Upper lobe of left lung (tissue), 6 donors: ENCODE measurements around the gene MARK3. TPM values are rescaled to one million over a fixed set of nuclear protein-coding genes. Genes with fewer than 3 reads are reported as not detected.

Source experiments
- ATAC-seq, 2 donors: fragments of 200-7000 bp; cut with Tn5 transposase; one replicate each; pipeline ENCODE4 v1.9.1; 2022; ENCODE audit warnings: mild to moderate bottlenecking in 2 of 2, moderate library complexity in 2 of 2; ENCODE audit not compliant: low FRiP score in 2 of 2
- DNase-seq, 2 donors: peaks; one replicate each; pipeline ENCODE4 v3.0.0-alpha.2; 2019 to 2020
- H3K27ac ChIP-seq, 4 donors: fragments of 200-600 bp; sonication (generic); one replicate each; pipeline ENCODE4 v1.5.1; 2016 to 2019
- H3K27me3 ChIP-seq, 4 donors: fragments of 200-600 bp; sonication (generic); one replicate each; pipeline ENCODE4 v1.5.1; 2017 to 2019
- H3K36me3 ChIP-seq, 4 donors: fragments of 200-600 bp; sonication (generic); one replicate each; pipeline ENCODE4 v1.5.1; 2016 to 2019
- H3K4me1 ChIP-seq, 4 donors: fragments of 200-600 bp; sonication (generic); one replicate each; pipeline ENCODE4 v1.5.1; 2018 to 2019
- H3K4me3 ChIP-seq, 4 donors: fragments of 200-600 bp; sonication (generic); one replicate each; pipeline ENCODE4 v1.5.1; 2017 to 2019; ENCODE audit warnings: mild to moderate bottlenecking in 2 of 4, moderate library complexity in 1 of 4
- H3K9me3 ChIP-seq, 4 donors: fragments of 200-600 bp; sonication (generic); one replicate each; pipeline ENCODE4 v1.5.1; 2018 to 2019
- CTCF ChIP-seq, 6 experiments: fragments of 450-650 bp in 4 of 6; fragments of 200-600 bp in 2 of 6; sonication (generic) in 2 of 6; IDR thresholded peaks; one replicate each; pipeline ENCODE4 v1.5.1; 2016 to 2019; ENCODE audit warnings: antibody characterized with exemption in 6 of 6
- EP300 ChIP-seq, 4 donors: sonication (generic); formaldehyde crosslinking; IDR thresholded peaks; one replicate each; pipeline ENCODE4 v1.5.1; 2017; ENCODE audit warnings: antibody characterized with exemption in 4 of 4, control low read depth in 2 of 4
- POLR2A ChIP-seq, 4 donors: fragments of 450-650 bp; IDR thresholded peaks; one replicate each; pipeline ENCODE4 v1.5.1; 2016 to 2017; ENCODE audit warnings: antibody characterized with exemption in 4 of 4, mild to moderate bottlenecking in 2 of 4
- POLR2AphosphoS5 ChIP-seq, 2 donors: sonication (generic); formaldehyde crosslinking; IDR thresholded peaks; one replicate each; pipeline ENCODE4 v1.5.1; 2017; ENCODE audit warnings: antibody characterized with exemption in 2 of 2
- WGBS, 2 donors: methylation state at CpG; one replicate each; pipeline ENCODE4 v1.1.5; 2017 to 2018; 5-methylcytosine and 5-hydroxymethylcytosine counted together
- total RNA-seq, 6 donors: library from RNA; depleted of rRNA in 4 of 6; stranded (reverse); fragments of >200 nt in 4 of 6; gene quantifications; one replicate each; pipeline versions ENCODE4 v1.1.0 to v1.2.1, GENCODE V29; 2016 to 2021
- donor health status: DM: no; HTN: no; CAD: no; lungs with moderate emphysema.
- donor health status: DM: no; HTN: yes; CAD: no; lungs with severe emphysema.

Gene MARK3
- total RNA-seq, 6 donors from 2014 or later = 84.5 to 190 (median 132) TPM

- Histone ChIP-seq H3K27ac (no peak overlapping the region), H3K4me3 (no peak overlapping the region), H3K36me3 (peaks cover 0 to 10% (median 0%) of the 10 kb centered on the region in 4 donors), H3K27me3 (no peaks in the 10 kb centered on the region), H3K9me3 (no peaks in the 10 kb centered on the region), H3K4me1 (peaks cover 0 to 32% (median 10%) of the 10 kb centered on the region in 4 donors)
- ATAC-seq (peak in 1 of 2 donors; percentile 33), DNase-seq (no peak)
- 69 to 71% methylated on average over 4 of the region's 4 CpGs for WGBS, 2 donors
- TF ChIP-seq EP300 (IDR thresholded peaks at IDR 0.05) (no peak), CTCF (IDR thresholded peaks at IDR 0.05) (no peak), POLR2AphosphoS5 (IDR thresholded peaks at IDR 0.05) (no peak), POLR2A (IDR thresholded peaks at IDR 0.05) (no peak)
These were observed 59.8 kb downstream of the MARK3 start for GRCh38 chr14:103444837-103445524.

- DNase-seq = no peak
- Histone ChIP-seq H3K4me1 (peaks cover 0 to 35% (median 12%) of the 10 kb centered on the region in 4 donors), H3K4me3 (no peak overlapping the region), H3K36me3 (peaks cover 0 to 5% (median 0%) of the 10 kb centered on the region in 4 donors), H3K9me3 (no peaks in the 10 kb centered on the region), H3K27me3 (no peaks in the 10 kb centered on the region), H3K27ac (no peak overlapping the region)
- WGBS, 2 donors = 86 to 88% methylated on average over 3 of the region's 3 CpGs
- ATAC-seq = no peak
- TF ChIP-seq POLR2AphosphoS5 (IDR thresholded peaks at IDR 0.05) = no peak
These were observed 60.6 kb downstream of the MARK3 start for GRCh38 chr14:103445806-103446205.

DNA sequence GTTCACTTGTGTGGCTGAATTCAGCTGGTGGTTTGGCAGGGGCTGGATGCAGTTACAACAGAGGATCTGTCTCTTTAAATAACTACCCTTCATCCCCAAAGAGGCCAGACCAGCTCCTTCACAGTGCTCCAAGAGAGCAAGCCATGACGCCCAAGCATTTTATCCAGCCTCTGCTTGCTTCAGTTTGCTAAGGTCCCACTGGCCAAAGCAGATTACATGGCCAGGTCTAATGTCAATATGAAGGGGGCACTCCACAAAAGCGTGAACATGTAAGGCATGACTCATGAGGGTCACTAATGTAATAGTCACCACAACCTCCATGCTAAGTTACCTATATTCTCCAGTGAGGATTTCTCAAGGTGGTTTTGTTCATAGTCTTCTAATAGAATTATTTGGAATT is 62.9 kb downstream of the MARK3 start:
- TF ChIP-seq POLR2AphosphoS5 (IDR thresholded peaks at IDR 0.05) = no peak
- TF ChIP-seq EP300 (IDR thresholded peaks at IDR 0.05) = no peak
- no peak for TF ChIP-seq CTCF (IDR thresholded peaks at IDR 0.05)
- TF ChIP-seq POLR2A (IDR thresholded peaks at IDR 0.05) = no peak
- WGBS, 2 donors = 61 to 63% methylated on average over 2 of the region's 2 CpGs
- Histone ChIP-seq H3K4me1 (peaks cover 0 to 35% (median 12%) of the 10 kb centered on the region in 4 donors), H3K27ac (no peak overlapping the region), H3K9me3 (no peaks in the 10 kb centered on the region), H3K27me3 (no peaks in the 10 kb centered on the region), H3K4me3 (no peak overlapping the region), H3K36me3 (peaks cover 0 to 11% (median 0%) of the 10 kb centered on the region in 4 donors)
- DNase-seq (peak in 1 of 2 donors; percentile 22), ATAC-seq (no peak)

DNA sequence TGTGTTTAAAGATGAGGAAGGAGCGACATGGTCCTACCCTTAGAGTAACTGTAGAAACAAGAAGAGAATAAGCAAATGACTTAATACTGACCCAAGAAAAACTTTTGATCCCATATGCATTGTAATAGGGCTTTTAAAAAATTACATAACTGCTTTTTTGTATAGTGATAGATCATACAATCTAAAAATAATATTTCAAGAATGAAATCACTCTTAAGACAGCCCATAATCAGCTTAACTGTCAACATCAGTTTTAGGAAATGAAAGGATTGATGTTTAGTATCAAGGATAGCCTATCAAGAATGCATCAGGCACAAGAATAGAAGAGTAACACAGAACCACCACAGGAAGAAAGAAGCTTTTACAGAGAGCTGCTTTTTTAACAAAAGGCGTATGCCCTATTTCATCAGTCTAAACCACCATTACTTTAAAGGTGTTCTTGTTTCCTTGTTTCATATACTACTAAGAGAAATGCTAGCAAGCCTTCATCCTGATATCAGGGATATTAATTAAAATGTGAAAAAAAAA is 64.5 kb downstream of the MARK3 start:
- Histone ChIP-seq H3K27ac (no peak overlapping the region), H3K36me3 (peaks cover 0 to 19% (median 0%) of the 10 kb centered on the region in 4 donors), H3K9me3 (no peaks in the 10 kb centered on the region), H3K4me1 (peaks cover 0 to 35% (median 12%) of the 10 kb centered on the region in 4 donors), H3K27me3 (no peaks in the 10 kb centered on the region), H3K4me3 (no peak overlapping the region)
- TF ChIP-seq EP300 (IDR thresholded peaks at IDR 0.05) (no peak), CTCF (IDR thresholded peaks at IDR 0.05) (no peak), POLR2A (IDR thresholded peaks at IDR 0.05) (no peak), POLR2AphosphoS5 (IDR thresholded peaks at IDR 0.05) (no peak)
- 85 to 90% methylated on average over 2 of the region's 2 CpGs for WGBS, 2 donors
- DNase-seq = no peak
- no peak for ATAC-seq

DNA sequence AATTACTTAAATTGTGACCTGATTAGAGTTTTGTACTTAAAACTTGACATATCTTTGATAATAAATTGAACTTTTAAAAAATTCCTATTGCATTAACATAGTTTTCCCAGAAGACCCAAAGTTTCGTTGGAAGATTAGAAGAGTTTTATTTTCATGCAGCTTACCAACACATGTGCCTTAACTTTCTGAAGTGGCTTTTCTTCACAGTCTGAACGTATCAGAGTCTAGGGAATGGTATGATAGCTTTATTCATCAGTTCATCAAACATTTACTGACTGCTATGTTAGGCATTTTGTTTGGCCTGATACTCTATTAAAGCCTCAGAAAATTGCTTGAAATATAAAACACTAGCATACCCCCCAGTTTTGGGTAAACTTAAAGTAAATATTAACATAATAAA is 65.2 kb downstream of the MARK3 start:
- TF ChIP-seq POLR2AphosphoS5 (IDR thresholded peaks at IDR 0.05) = no peak
- TF ChIP-seq CTCF (IDR thresholded peaks at IDR 0.05) = no peak
- no peak for TF ChIP-seq EP300 (IDR thresholded peaks at IDR 0.05)
- no peak for TF ChIP-seq POLR2A (IDR thresholded peaks at IDR 0.05)
- H3K36me3 ChIP-seq = peaks cover 0 to 19% (median 0%) of the 10 kb centered on the region in 4 donors
- no peak for DNase-seq
- peak in 1 of 2 donors; percentile 67 for ATAC-seq
- H3K4me3 ChIP-seq = no peak overlapping the region
- H3K27ac ChIP-seq = no peak overlapping the region
- H3K9me3 ChIP-seq = no peaks in the 10 kb centered on the region
- no peaks in the 10 kb centered on the region for H3K27me3 ChIP-seq
- WGBS, 2 donors = 55 to 71% methylated on average over 2 of the region's 2 CpGs
- peaks cover 0 to 34% (median 7%) of the 10 kb centered on the region in 4 donors for H3K4me1 ChIP-seq
